GM19324 (cell line): ENCODE measurements around the gene PRMT3.
A peak's percentile ranks its signal among the peaks of the same experiment; 100 is the strongest.
"Not testable (repeated sequence)": the region's sequence is repeated elsewhere in the genome, so short reads cannot be mapped to it uniquely, and the experiment has no call there.

Source experiments
- ATAC-seq: cut with Tn5 transposase; IDR thresholded peaks from one replicate; pipeline ENCODE4 v1.9.1; 2021; ENCODE audit warnings: mild to moderate bottlenecking, moderate library complexity; ENCODE audit not compliant: unreplicated experiment, low FRiP score

The PRMT3 gene

GRCh38 chr11:20387261-20388095 is at the start of gene PRMT3:
PRMT3 (plus strand) TSS chr11:20387716; CDS start chr11:20387747, 31 bp downstream.
- peak; percentile 90 for ATAC-seq

- ATAC-seq = no peak
Observed at GRCh38 chr11:20342347-20343141, 45.0 kb upstream of the PRMT3 start.

GRCh38 chr11:20351136-20351535 is 36.4 kb upstream of the PRMT3 start:
- ATAC-seq = no peak

- no peak for ATAC-seq
Observed at GRCh38 chr11:20351751-20352262, 35.7 kb upstream of the PRMT3 start.

- ATAC-seq = no peak
Observed at GRCh38 chr11:20353829-20354434, 33.6 kb upstream of the PRMT3 start.

GRCh38 chr11:20355221-20356219 is 32.0 kb upstream of the PRMT3 start:
- peak; percentile 47 for ATAC-seq

- no peak for ATAC-seq
Observed at GRCh38 chr11:20357150-20357549, 30.4 kb upstream of the PRMT3 start.

GRCh38 chr11:20360650-20361049 is 26.9 kb upstream of the PRMT3 start:
- no peak for ATAC-seq

GRCh38 chr11:20362481-20362880 is 25.0 kb upstream of the PRMT3 start:
- ATAC-seq = no peak

GRCh38 chr11:20363149-20363499 is 24.4 kb upstream of the PRMT3 start:
- no peak for ATAC-seq

- ATAC-seq = peak; percentile 97
Observed at GRCh38 chr11:20363500-20364340, 23.8 kb upstream of the PRMT3 start, which contains the start of gene HTATIP2. HTATIP2 (plus strand) TSS chr11:20363714; CDS start chr11:20364238, 524 bp downstream.

- no peak for ATAC-seq
Observed at GRCh38 chr11:20364341-20364792, 23.1 kb upstream of the PRMT3 start.

- ATAC-seq = not testable (repeated sequence)
Observed at GRCh38 chr11:20365465-20365864, 22.1 kb upstream of the PRMT3 start.

- ATAC-seq = no peak
Observed at GRCh38 chr11:20367313-20367948, 20.1 kb upstream of the PRMT3 start.

- ATAC-seq = no peak
Observed at GRCh38 chr11:20368438-20368837, 19.1 kb upstream of the PRMT3 start.

- no peak for ATAC-seq
Observed at GRCh38 chr11:20369826-20370225, 17.7 kb upstream of the PRMT3 start.

- no peak for ATAC-seq
Observed at GRCh38 chr11:20372081-20372626, 15.4 kb upstream of the PRMT3 start.

GRCh38 chr11:20373147-20373546 is 14.4 kb upstream of the PRMT3 start:
- no peak for ATAC-seq
